HG03135 (cell line): Measurements from ENCODE around the gene VWA7.
"Not testable (repeated sequence)": the region's sequence is repeated elsewhere in the genome, so short reads cannot be mapped to it uniquely, and the experiment has no call there.

Source experiments
- ATAC-seq: cut with Tn5 transposase; IDR thresholded peaks from one replicate; pipeline ENCODE4 v1.9.1; 2021; ENCODE audit warnings: mild to moderate bottlenecking, moderate library complexity; ENCODE audit not compliant: unreplicated experiment

The VWA7 gene, protein sequence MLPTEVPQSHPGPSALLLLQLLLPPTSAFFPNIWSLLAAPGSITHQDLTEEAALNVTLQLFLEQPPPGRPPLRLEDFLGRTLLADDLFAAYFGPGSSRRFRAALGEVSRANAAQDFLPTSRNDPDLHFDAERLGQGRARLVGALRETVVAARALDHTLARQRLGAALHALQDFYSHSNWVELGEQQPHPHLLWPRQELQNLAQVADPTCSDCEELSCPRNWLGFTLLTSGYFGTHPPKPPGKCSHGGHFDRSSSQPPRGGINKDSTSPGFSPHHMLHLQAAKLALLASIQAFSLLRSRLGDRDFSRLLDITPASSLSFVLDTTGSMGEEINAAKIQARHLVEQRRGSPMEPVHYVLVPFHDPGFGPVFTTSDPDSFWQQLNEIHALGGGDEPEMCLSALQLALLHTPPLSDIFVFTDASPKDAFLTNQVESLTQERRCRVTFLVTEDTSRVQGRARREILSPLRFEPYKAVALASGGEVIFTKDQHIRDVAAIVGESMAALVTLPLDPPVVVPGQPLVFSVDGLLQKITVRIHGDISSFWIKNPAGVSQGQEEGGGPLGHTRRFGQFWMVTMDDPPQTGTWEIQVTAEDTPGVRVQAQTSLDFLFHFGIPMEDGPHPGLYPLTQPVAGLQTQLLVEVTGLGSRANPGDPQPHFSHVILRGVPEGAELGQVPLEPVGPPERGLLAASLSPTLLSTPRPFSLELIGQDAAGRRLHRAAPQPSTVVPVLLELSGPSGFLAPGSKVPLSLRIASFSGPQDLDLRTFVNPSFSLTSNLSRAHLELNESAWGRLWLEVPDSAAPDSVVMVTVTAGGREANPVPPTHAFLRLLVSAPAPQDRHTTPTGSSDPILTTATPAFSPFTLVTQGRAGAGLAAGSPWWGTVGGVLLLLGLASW

DNA sequence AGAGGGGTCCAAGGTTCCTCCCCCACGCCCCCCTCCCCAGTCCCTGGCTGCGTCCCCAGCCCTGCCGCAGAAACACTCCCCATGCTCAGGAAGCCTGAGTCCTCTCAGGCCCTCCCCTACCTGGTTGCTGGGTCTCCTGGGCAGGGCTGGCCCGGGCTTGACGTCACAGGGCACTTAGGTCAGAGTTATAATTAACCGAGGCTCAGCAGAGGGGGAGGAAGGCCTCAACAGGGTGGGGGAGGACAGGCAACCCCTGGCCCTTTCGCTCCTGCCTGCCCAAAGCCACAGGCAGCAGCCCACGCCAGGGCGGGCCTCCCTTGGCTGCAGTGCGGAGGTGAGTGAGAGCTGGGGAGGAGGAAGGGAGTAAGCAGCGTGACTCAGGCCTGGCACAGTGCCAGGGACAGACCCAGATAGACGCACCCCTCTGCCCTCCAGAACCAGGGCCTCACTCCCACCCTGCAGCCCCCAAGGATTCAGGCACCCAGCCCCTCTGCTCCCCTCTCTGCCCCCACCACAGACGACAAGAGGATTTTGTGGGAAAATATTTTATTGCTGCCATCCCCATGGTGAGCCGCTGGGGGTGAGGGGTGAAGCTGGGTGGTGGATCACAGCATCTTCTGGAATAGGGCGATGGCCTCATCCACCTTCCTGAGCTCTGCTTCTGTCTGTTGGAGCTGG lies at the start of gene VWA7:
Gene VWA7, minus strand, starts transcription at position 340 of the 678 bp plus-strand sequence. CDS start 549 bp downstream, outside the sequence.
- peak; percentile 60 for ATAC-seq

DNA sequence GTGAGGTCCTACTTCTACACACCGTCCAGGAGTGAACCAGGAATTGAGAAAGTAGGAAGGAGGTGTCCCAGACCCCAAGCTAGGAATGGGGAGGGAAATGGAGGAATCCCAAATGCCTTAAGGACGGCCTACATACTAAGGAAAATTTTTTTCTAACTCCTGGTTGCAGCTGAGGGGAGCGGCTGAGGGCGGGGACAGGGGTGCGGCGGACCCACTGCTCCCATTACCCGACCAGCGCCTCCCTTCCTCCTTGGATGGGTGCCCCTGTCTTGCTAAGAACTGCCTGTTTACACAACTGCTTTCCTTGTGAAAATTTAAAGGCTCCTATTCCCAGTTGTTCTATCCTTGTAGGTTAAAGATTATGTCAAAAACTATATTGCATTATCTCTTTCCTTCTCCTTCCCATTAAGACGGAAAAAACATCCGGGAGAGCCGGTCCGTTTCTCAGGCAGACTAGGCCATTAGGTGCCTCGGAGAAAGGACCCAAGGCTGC lies 49.7 kb upstream of the VWA7 start:
- ATAC-seq, result no peak

DNA sequence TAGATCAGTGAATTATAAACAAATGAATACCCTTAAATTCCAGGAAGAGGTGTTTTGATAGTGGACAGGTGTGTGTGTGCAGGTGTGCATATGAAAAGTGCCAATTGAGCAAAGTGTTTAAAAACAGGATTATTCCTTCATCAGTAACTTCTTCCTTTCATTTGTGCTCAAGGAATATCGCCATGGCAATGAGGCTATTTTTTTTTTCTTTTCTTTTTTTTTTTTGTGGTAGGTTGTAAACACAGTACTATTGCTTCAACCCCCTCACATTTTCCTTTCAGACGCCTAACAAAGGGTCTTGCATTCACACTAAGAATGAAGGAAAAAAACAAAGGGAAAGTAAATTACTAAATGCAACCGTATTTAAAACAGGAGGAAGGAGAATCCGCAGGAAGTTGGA lies 48.4 kb upstream of the VWA7 start:
- no peak for ATAC-seq

DNA sequence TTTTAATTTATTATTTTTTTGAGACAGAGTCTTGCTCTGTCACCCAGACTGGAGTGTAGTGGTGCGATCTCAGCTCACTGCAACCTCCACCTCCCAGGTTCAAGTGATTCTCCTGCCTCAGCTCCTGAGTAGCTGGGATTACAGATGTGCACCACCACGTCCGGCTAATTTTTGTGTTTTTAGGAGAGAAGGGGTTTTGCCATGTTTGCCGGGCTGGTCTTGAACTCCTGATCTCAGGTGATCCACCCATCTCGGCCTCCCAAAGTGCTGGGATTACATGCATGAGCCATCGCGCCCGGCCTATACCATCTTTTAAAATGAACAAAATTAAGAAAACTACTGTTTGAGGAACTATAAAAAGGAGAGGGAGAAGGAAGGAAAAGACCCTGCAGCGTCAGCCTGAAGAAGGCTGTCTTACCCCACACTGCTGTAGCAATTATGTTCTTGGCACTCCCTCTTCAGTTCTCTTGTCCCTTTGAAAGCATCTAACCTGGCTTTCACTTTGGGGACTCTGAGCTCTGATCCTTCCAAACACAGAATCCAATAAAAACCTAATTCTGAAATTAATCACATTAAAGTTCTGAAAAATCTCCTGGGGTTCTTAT lies 46.6 kb upstream of the VWA7 start:
- ATAC-seq, result not testable (repeated sequence)

DNA sequence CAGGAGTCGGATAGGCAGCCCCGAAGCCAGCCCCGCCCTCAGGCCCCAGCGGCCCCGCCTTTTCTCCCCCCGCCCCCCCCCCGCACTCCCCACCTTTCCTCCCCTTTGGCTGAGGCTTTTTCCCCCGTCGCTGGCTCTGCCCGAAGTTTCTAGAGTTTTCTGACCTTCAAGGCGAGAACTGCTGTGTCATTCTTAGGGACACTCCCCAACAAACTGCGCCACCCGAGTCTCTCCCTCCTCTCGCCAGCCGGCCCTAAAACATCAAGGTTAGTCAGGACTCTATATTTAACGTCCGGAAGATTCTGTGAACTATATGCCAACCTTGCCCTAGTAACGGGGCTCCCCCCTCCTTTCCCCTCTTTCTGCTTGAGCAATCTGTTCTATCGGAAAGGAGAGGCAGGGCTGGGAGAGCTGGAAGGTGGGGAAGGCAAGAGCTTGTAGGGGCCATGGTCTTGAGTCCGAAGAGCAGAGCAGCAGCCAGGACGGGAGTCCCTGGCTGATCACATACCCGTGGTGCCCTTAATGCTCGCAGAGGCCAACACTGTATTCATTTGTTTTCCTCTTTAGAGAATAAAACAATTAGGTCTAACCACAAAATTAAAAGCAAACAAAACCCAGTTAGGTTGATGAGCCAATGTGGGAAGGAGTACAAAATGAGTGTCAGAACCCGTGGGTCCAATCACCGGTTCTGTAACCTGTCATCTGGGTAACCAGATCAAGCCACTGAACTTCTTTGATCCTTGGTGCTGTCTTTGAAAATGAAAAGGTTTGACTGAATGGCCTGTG lies 45.1 kb upstream of the VWA7 start:
- ATAC-seq, result no peak

GRCh38 chr6:31821301-31822035 lies 44.3 kb upstream of the VWA7 start:
- no peak for ATAC-seq

- not testable (repeated sequence) for ATAC-seq
Observed at GRCh38 chr6:31820399-31820798, 43.3 kb upstream of the VWA7 start.

- ATAC-seq, result no peak
Observed at GRCh38 chr6:31819871-31820299, 42.8 kb upstream of the VWA7 start.

DNA sequence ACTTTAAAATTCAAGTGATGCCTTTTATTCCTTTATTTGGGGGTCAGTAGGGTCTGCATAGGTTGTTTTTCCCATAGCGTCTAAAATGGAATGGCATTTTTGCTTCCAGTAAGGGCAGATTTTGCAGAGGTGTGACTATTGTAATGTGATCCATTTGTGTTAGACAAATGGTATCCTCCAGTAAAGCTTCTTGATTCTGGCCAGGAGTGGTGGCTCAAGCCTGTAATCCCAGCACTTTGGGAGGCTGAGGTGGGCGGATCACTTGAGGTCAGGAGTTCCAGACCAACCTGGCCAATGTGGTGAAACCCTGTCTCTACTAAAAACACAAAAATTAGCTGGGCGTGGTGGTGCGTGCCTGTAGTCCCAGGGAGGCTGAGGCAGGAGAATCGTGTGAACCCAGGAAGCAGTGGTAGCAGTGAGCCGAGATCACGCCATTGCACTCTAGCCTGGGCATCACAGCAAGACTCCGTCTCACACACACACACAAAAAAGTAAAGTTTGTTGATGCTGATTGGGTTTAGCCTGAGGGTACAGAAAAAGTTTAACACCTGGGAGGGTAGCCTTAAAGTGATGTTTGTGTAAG lies 40.9 kb upstream of the VWA7 start:
- not testable (repeated sequence) for ATAC-seq

DNA sequence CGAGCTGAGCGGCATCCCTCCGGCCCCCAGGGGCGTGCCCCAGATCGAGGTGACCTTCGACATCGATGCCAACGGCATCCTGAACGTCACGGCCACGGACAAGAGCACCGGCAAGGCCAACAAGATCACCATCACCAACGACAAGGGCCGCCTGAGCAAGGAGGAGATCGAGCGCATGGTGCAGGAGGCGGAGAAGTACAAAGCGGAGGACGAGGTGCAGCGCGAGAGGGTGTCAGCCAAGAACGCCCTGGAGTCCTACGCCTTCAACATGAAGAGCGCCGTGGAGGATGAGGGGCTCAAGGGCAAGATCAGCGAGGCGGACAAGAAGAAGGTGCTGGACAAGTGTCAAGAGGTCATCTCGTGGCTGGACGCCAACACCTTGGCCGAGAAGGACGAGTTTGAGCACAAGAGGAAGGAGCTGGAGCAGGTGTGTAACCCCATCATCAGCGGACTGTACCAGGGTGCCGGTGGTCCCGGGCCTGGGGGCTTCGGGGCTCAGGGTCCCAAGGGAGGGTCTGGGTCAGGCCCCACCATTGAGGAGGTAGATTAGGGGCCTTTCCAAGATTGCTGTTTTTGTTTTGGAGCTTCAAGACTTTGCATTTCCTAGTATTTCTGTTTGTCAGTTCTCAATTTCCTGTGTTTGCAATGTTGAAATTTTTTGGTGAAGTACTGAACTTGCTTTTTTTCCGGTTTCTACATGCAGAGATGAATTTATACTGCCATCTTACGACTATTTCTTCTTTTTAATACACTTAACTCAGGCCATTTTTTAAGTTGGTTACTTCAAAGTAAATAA lies 40.2 kb upstream of the VWA7 start:
- not testable (repeated sequence) for ATAC-seq

- no peak for ATAC-seq
Observed at GRCh38 chr6:31815025-31815838, 38.1 kb upstream of the VWA7 start, which contains the start of the genes HSPA1A and HSPA1L. TSS of gene HSPA1A (plus strand) at chr6:31815543. CDS start at chr6:31815757, 214 bp downstream. TSS of gene HSPA1L (minus strand) at chr6:31815283. CDS start at chr6:31811972, 3,311 bp downstream.

GRCh38 chr6:31814677-31815024 lies 37.5 kb upstream of the VWA7 start:
- ATAC-seq, result no peak

DNA sequence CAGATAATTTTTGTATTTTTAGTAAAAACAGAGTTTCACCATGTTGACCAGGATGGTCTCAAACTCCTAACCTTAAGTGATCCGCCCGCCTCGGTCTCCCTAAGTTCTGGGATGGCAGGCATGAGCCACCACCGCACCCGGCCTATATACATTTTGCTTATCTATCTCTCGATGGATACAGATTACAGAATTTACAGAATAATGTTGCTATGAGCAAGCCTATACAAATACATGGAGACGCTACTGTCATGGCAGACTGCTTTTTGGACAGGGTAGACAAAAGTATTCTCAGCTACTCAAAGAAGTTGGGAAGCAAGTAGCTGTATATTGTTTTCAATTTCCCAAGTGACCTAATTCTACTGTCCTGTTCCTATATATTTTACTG lies 36.3 kb upstream of the VWA7 start:
- ATAC-seq, result no peak

DNA sequence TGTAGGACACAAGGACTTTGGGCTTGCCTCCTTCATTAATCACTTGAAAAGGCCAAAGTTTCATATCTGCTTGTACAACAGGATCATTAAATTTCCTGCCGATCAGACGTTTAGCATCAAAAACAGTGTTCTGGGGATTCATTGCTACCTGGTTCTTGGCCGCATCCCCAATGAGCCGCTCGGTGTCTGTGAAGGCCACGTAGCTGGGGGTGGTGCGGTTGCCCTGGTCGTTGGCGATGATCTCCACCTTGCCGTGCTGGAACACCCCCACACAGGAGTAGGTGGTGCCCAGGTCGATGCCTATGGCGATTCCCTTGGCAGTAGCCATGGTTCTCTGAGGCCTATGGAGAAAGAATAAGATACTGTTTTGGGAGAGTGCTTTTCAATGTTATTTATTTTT lies 34.5 kb upstream of the VWA7 start:
- ATAC-seq, result no peak

- not testable (repeated sequence) for ATAC-seq
Observed at GRCh38 chr6:31808599-31808998, 31.5 kb upstream of the VWA7 start.

- peak; percentile 84 for ATAC-seq
Observed at GRCh38 chr6:31806470-31807272, 29.5 kb upstream of the VWA7 start, which contains the start of gene LSM2. TSS of gene LSM2 (minus strand) at chr6:31806966. CDS start at chr6:31806757, 209 bp downstream.
